Endodermal cell (in vitro differentiated cells): ENCODE results near the gene LMBR1. TPM values are rescaled to one million over a fixed set of nuclear protein-coding genes. Genes with fewer than 3 reads are reported as not detected.

Experiments
- DNase-seq: peaks from one replicate; pipeline ENCODE4 v3.0.0-alpha.2; 2017
- H3K27ac ChIP-seq: 2 replicates; pipeline ENCODE4 v1.5.1; 2013; ENCODE audit warnings: mild to moderate bottlenecking, low read depth, low read length, moderate library complexity
- H3K27me3 ChIP-seq: 2 replicates; pipeline ENCODE4 v1.6.1; 2013; ENCODE audit warnings: mild to moderate bottlenecking, low read length, moderate library complexity; ENCODE audit not compliant: insufficient read depth, control insufficient read depth, poor library complexity, severe bottlenecking
- H3K36me3 ChIP-seq: 2 replicates; pipeline ENCODE4 v1.7.0; 2013; ENCODE audit warnings: mild to moderate bottlenecking, low read length, moderate library complexity; ENCODE audit not compliant: control insufficient read depth, insufficient read depth
- H3K4me1 ChIP-seq: one replicate; pipeline ENCODE4 v1.7.0; 2013; ENCODE audit warnings: low read length; ENCODE audit not compliant: control insufficient read depth, insufficient read depth
- H3K4me3 ChIP-seq: 2 replicates; pipeline ENCODE4 v1.5.1; 2013; ENCODE audit warnings: mild to moderate bottlenecking, low read length, moderate library complexity
- H3K9ac ChIP-seq: 2 replicates; pipeline ENCODE4 v1.6.1; 2013; ENCODE audit warnings: mild to moderate bottlenecking, low read length, moderate library complexity; ENCODE audit not compliant: poor library complexity, severe bottlenecking; ENCODE audit errors: extremely low read depth
- H3K9me3 ChIP-seq: 2 replicates; pipeline ENCODE4 v1.6.1; 2013; ENCODE audit warnings: mild to moderate bottlenecking, low read length, moderate library complexity; ENCODE audit not compliant: control insufficient read depth
- H3K27ac Mint-ChIP-seq: 2 replicates; pipeline ENCODE4 v1.8.0; 2020; ENCODE audit warnings: mixed read lengths
- H3K27me3 Mint-ChIP-seq: 2 replicates; pipeline ENCODE4 v1.8.0; 2021; ENCODE audit warnings: mild to moderate bottlenecking, mixed read lengths; ENCODE audit not compliant: insufficient read depth
- H3K36me3 Mint-ChIP-seq: 2 replicates; pipeline ENCODE4 v1.8.0; 2020; ENCODE audit warnings: low read depth, mixed read lengths
- H3K4me1 Mint-ChIP-seq: 2 replicates; pipeline ENCODE4 v1.8.0; 2020; ENCODE audit warnings: mixed read lengths
- H3K4me3 Mint-ChIP-seq: 2 replicates; pipeline ENCODE4 v1.8.0; 2020; ENCODE audit warnings: mild to moderate bottlenecking, moderate library complexity, mixed read lengths
- H3K9me3 Mint-ChIP-seq: 2 replicates; pipeline ENCODE4 v1.8.0; 2020; ENCODE audit warnings: mild to moderate bottlenecking, mixed read lengths
- WGBS, 2 experiments: methylation state at CpG; one replicate each; pipeline versions ENCODE4 v1.1.5 to v1.1.7; 2013; ENCODE audit warnings: missing lambda C conversion rate in 2 of 2, mixed read lengths in 1 of 2; ENCODE audit not compliant: insufficient coverage in 1 of 2, insufficient read length in 1 of 2; 5-methylcytosine and 5-hydroxymethylcytosine counted together
- total RNA-seq, 2 donors: library from RNA; stranded (reverse); fragmentation: NEBNext Ultra II Directional in 1 of 2; extraction: Animal tissue kit (Norgen Biotek cat#: 25700) in 1 of 2; gene quantifications; 2 replicates in 1 of 2; 3 replicates in 1 of 2; pipeline ENCODE4 v1.2.1, GENCODE V29; 2021
- TF ChIP-seq, protein P1 (sequence below): fragments of 200-600 bp; sonication (generic); conservative IDR thresholded peaks from 2 replicates; pipeline ENCODE4 v1.5.0; 2021; ENCODE audit warnings: antibody characterized with exemption, mild to moderate bottlenecking

LMBR1 gene
- total RNA-seq, 2 donors from 2014 or later, result 80.9 to 88.3 TPM

GRCh38 chr7:156843157-156843556 is 49.8 kb downstream of the LMBR1 start:
- H3K9me3 Mint-ChIP-seq, result no peaks in the 10 kb centered on the region
- peaks cover 12% of the 10 kb centered on the region for H3K36me3 Mint-ChIP-seq
- Histone ChIP-seq H3K9me3 (no peaks in the 10 kb centered on the region), H3K4me1 (no peaks in the 10 kb centered on the region), H3K27ac (no peak overlapping the region), H3K4me3 (no peak overlapping the region), H3K36me3 (peaks cover 5% of the 10 kb centered on the region), H3K27me3 (no peaks in the 10 kb centered on the region), H3K9ac (no peak overlapping the region)
- TF ChIP-seq, protein P1, sequence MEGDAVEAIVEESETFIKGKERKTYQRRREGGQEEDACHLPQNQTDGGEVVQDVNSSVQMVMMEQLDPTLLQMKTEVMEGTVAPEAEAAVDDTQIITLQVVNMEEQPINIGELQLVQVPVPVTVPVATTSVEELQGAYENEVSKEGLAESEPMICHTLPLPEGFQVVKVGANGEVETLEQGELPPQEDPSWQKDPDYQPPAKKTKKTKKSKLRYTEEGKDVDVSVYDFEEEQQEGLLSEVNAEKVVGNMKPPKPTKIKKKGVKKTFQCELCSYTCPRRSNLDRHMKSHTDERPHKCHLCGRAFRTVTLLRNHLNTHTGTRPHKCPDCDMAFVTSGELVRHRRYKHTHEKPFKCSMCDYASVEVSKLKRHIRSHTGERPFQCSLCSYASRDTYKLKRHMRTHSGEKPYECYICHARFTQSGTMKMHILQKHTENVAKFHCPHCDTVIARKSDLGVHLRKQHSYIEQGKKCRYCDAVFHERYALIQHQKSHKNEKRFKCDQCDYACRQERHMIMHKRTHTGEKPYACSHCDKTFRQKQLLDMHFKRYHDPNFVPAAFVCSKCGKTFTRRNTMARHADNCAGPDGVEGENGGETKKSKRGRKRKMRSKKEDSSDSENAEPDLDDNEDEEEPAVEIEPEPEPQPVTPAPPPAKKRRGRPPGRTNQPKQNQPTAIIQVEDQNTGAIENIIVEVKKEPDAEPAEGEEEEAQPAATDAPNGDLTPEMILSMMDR, result no peak
- H3K27me3 Mint-ChIP-seq, result no peaks in the 10 kb centered on the region
- no peak for DNase-seq
- no peak overlapping the region for H3K4me3 Mint-ChIP-seq
- WGBS, 2 experiments, result 94 to 100% methylated on average over 2 of the region's 2 CpGs
- H3K27ac Mint-ChIP-seq, result no peak overlapping the region
- H3K4me1 Mint-ChIP-seq, result peaks cover 10% of the 10 kb centered on the region

- H3K9me3 Mint-ChIP-seq, result no peaks in the 10 kb centered on the region
- peaks cover 10% of the 10 kb centered on the region for H3K4me1 Mint-ChIP-seq
- TF ChIP-seq, protein P1, result no peak
- no peaks in the 10 kb centered on the region for H3K4me1 ChIP-seq
- H3K9me3 ChIP-seq, result no peaks in the 10 kb centered on the region
- no peak overlapping the region for H3K9ac ChIP-seq
- H3K27ac ChIP-seq, result no peak overlapping the region
- H3K4me3 ChIP-seq, result no peak overlapping the region
- peaks cover 8% of the 10 kb centered on the region for H3K36me3 Mint-ChIP-seq
- no peaks in the 10 kb centered on the region for H3K27me3 ChIP-seq
- no peak for DNase-seq
- H3K27ac Mint-ChIP-seq, result no peak overlapping the region
- WGBS, 2 experiments, result 89 to 94% methylated on average over 2 of the region's 2 CpGs
- no peaks in the 10 kb centered on the region for H3K27me3 Mint-ChIP-seq
- H3K36me3 ChIP-seq, result peaks cover 5% of the 10 kb centered on the region
- H3K4me3 Mint-ChIP-seq, result no peak overlapping the region
Measured at GRCh38 chr7:156842740-156843140, 50.2 kb downstream of the LMBR1 start.

GRCh38 chr7:156842317-156842716 is 50.7 kb downstream of the LMBR1 start:
- no peak for DNase-seq
- H3K27ac ChIP-seq, result no peak overlapping the region
- WGBS, 2 experiments, result 96% methylated on average over 5 of the region's 5 CpGs
- TF ChIP-seq, protein P1, result no peak
- H3K4me3 ChIP-seq, result no peak overlapping the region
- H3K9ac ChIP-seq, result no peak overlapping the region
- Mint-ChIP-seq H3K9me3 (no peaks in the 10 kb centered on the region), H3K27ac (no peak overlapping the region), H3K4me1 (peaks cover 9% of the 10 kb centered on the region), H3K27me3 (no peaks in the 10 kb centered on the region), H3K4me3 (no peak overlapping the region), H3K36me3 (peaks cover 8% of the 10 kb centered on the region)
- H3K36me3 ChIP-seq, result peaks cover 5% of the 10 kb centered on the region
- no peaks in the 10 kb centered on the region for H3K9me3 ChIP-seq
- H3K27me3 ChIP-seq, result no peaks in the 10 kb centered on the region
- H3K4me1 ChIP-seq, result no peaks in the 10 kb centered on the region
